Measurements from ENCODE around the gene CACNA1A.

Gene CACNA1A

GRCh38 chr19:13400296-13400695 lies 106.0 kb downstream of the CACNA1A start:
- TF ChIP-seq BHLHE40 (IDR thresholded peaks at IDR 0.05; ENCODE audit: borderline replicate concordance) = no peak
- ChIA-PET POLR2A (no interaction called here), CTCF (no interaction called here)
- DNase-seq (ENCODE audit: extremely low spot score) = no peak

GRCh38 chr19:13399746-13400145 lies 106.5 kb downstream of the CACNA1A start:
- ChIA-PET POLR2A (no interaction called here), CTCF (no interaction called here)
- DNase-seq (ENCODE audit: extremely low spot score) = no peak
- TF ChIP-seq TARDBP (IDR thresholded peaks at IDR 0.05) = no peak
- TF ChIP-seq SP1 (IDR thresholded peaks at IDR 0.05) = no peak
- TF ChIP-seq ARNT (IDR thresholded peaks at IDR 0.05) = no peak
- no peak for TF ChIP-seq HDGF (IDR thresholded peaks at IDR 0.05; ENCODE audit: borderline replicate concordance)
- no peak for TF ChIP-seq NFRKB (IDR thresholded peaks at IDR 0.05)
- TF ChIP-seq ELF4 (IDR thresholded peaks at IDR 0.05) = no peak
- TF ChIP-seq ZNF384 (IDR thresholded peaks at IDR 0.05) = no peak

GRCh38 chr19:13398780-13399726 lies 107.2 kb downstream of the CACNA1A start:
- POLR2A ChIA-PET = no interaction called here
- CTCF ChIA-PET = interaction anchor here (0.6 kb wide), 1 partner anchor 59 kb away, joined by 7 read pairs; no protein-coding TSS in a partner anchor
- no peak for DNase-seq (ENCODE audit: extremely low spot score)
- TF ChIP-seq CTBP1 (IDR thresholded peaks at IDR 0.05; ENCODE audit: borderline replicate concordance) (no peak), LEF1 (IDR thresholded peaks at IDR 0.05; ENCODE audit: borderline replicate concordance) (no peak), TARDBP (IDR thresholded peaks at IDR 0.05) (no peak), SP1 (IDR thresholded peaks at IDR 0.05) (no peak), NFRKB (IDR thresholded peaks at IDR 0.05) (no peak), SUZ12 (IDR thresholded peaks at IDR 0.05) (no peak), ARNT (IDR thresholded peaks at IDR 0.05) (no peak), FOXM1 (IDR thresholded peaks at IDR 0.05; ENCODE audit: borderline replicate concordance) (no peak), FOXA1 (IDR thresholded peaks at IDR 0.05) (no peak), BHLHE40 (IDR thresholded peaks at IDR 0.05; ENCODE audit: borderline replicate concordance) (no peak), FOXK2 (IDR thresholded peaks at IDR 0.05) (no peak), PKNOX1 (IDR thresholded peaks at IDR 0.05) (no peak), ZNF384 (IDR thresholded peaks at IDR 0.05) (no peak), L3MBTL2 (conservative IDR thresholded peaks at IDR 0.05) (no peak), ELF4 (IDR thresholded peaks at IDR 0.05) (no peak), HDGF (IDR thresholded peaks at IDR 0.05; ENCODE audit: borderline replicate concordance) (no peak)

- CTCF ChIA-PET = interaction anchor here (0.6 kb wide), 1 partner anchor 58 kb away, joined by 7 read pairs; no protein-coding TSS in a partner anchor
- no peak for TF ChIP-seq ZNF384 (IDR thresholded peaks at IDR 0.05)
- TF ChIP-seq FOXM1 (IDR thresholded peaks at IDR 0.05; ENCODE audit: borderline replicate concordance) = no peak
- TF ChIP-seq HDGF (IDR thresholded peaks at IDR 0.05; ENCODE audit: borderline replicate concordance) = no peak
- TF ChIP-seq FOXA1 (IDR thresholded peaks at IDR 0.05) = no peak
- TF ChIP-seq TARDBP (IDR thresholded peaks at IDR 0.05) = no peak
- TF ChIP-seq SUZ12 (IDR thresholded peaks at IDR 0.05) = no peak
- no peak for TF ChIP-seq ELF4 (IDR thresholded peaks at IDR 0.05)
- TF ChIP-seq SP1 (IDR thresholded peaks at IDR 0.05) = no peak
- TF ChIP-seq FOXK2 (IDR thresholded peaks at IDR 0.05) = no peak
- TF ChIP-seq ARNT (IDR thresholded peaks at IDR 0.05) = no peak
- TF ChIP-seq NFRKB (IDR thresholded peaks at IDR 0.05) = no peak
- no peak for DNase-seq (ENCODE audit: extremely low spot score)
- POLR2A ChIA-PET = interaction anchor here (1.2 kb wide), 1 partner anchor 13 kb away, joined by 3 read pairs; no protein-coding TSS in a partner anchor
Measured at GRCh38 chr19:13398182-13398581, 108.1 kb downstream of the CACNA1A start.

GRCh38 chr19:13396250-13397080 lies 109.8 kb downstream of the CACNA1A start:
- peak; percentile 74 for DNase-seq (ENCODE audit: extremely low spot score)
- ChIA-PET POLR2A (no interaction called here), CTCF (no interaction called here)
- TF ChIP-seq ELF4 (IDR thresholded peaks at IDR 0.05) = 0 out of 2 replicates have a peak, but pooled peaks have one; percentile 16
- TF ChIP-seq L3MBTL2 (conservative IDR thresholded peaks at IDR 0.05) = peak; percentile 37; the same call in 1 of the 2 replicates
- TF ChIP-seq NFRKB (IDR thresholded peaks at IDR 0.05) = no peak

- CTCF ChIA-PET = interaction anchor here (0.5 kb wide), 1 partner anchor 156 kb away, joined by 3 read pairs; no protein-coding TSS in a partner anchor
- no peak for DNase-seq (ENCODE audit: extremely low spot score)
- POLR2A ChIA-PET = no interaction called here
- TF ChIP-seq ARNT (IDR thresholded peaks at IDR 0.05) (no peak), HDGF (IDR thresholded peaks at IDR 0.05; ENCODE audit: borderline replicate concordance) (no peak), FOXK2 (IDR thresholded peaks at IDR 0.05) (no peak)
Measured at GRCh38 chr19:13382633-13382938, 123.7 kb downstream of the CACNA1A start.

- ChIA-PET CTCF (interaction anchor here (0.5 kb wide), 1 partner anchor 156 kb away, joined by 3 read pairs; no protein-coding TSS in a partner anchor), POLR2A (no interaction called here)
- no peak for DNase-seq (ENCODE audit: extremely low spot score)
- TF ChIP-seq ZNF384 (IDR thresholded peaks at IDR 0.05) = no peak
Measured at GRCh38 chr19:13381827-13382632, 124.2 kb downstream of the CACNA1A start.
